ENCODE data around the gene SLIT1. TPM values are rescaled to one million over a fixed set of nuclear protein-coding genes. Genes with fewer than 3 reads are reported as not detected.

Gene SLIT1
- total RNA-seq, 1 donor from 2014 or later = 10.6 TPM

- H3K36me3 Mint-ChIP-seq (ENCODE audit: low read depth) = no peaks in the 10 kb centered on the region
- H3K27ac Mint-ChIP-seq (ENCODE audit: unreplicated experiment) = no peak overlapping the region
- TF ChIP-seq, protein P1, sequence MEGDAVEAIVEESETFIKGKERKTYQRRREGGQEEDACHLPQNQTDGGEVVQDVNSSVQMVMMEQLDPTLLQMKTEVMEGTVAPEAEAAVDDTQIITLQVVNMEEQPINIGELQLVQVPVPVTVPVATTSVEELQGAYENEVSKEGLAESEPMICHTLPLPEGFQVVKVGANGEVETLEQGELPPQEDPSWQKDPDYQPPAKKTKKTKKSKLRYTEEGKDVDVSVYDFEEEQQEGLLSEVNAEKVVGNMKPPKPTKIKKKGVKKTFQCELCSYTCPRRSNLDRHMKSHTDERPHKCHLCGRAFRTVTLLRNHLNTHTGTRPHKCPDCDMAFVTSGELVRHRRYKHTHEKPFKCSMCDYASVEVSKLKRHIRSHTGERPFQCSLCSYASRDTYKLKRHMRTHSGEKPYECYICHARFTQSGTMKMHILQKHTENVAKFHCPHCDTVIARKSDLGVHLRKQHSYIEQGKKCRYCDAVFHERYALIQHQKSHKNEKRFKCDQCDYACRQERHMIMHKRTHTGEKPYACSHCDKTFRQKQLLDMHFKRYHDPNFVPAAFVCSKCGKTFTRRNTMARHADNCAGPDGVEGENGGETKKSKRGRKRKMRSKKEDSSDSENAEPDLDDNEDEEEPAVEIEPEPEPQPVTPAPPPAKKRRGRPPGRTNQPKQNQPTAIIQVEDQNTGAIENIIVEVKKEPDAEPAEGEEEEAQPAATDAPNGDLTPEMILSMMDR (conservative IDR thresholded peaks at IDR 0.05) = no peak
- H3K27me3 Mint-ChIP-seq (ENCODE audit: low read depth) = peaks cover 6% of the 10 kb centered on the region
- no peak overlapping the region for H3K4me3 Mint-ChIP-seq
- no peaks in the 10 kb centered on the region for H3K9me3 Mint-ChIP-seq
- no peak for DNase-seq (ENCODE audit: low read depth, low spot score)
- no peaks in the 10 kb centered on the region for H3K4me1 Mint-ChIP-seq
These were observed 69.9 kb downstream of the SLIT1 start for GRCh38 chr10:97115846-97116245.

- H3K4me1 Mint-ChIP-seq = peaks cover 14% of the 10 kb centered on the region
- no peak overlapping the region for H3K4me3 Mint-ChIP-seq
- no peaks in the 10 kb centered on the region for H3K9me3 Mint-ChIP-seq
- no peak overlapping the region for H3K27ac Mint-ChIP-seq (ENCODE audit: unreplicated experiment)
- H3K27me3 Mint-ChIP-seq (ENCODE audit: low read depth) = peaks cover 21% of the 10 kb centered on the region
- TF ChIP-seq, protein P1 (conservative IDR thresholded peaks at IDR 0.05) = no peak
- H3K36me3 Mint-ChIP-seq (ENCODE audit: low read depth) = no peaks in the 10 kb centered on the region
- no peak for DNase-seq (ENCODE audit: low read depth, low spot score)
These were observed 74.1 kb downstream of the SLIT1 start for GRCh38 chr10:97111615-97112014.

GRCh38 chr10:97109547-97109946 lies 76.2 kb downstream of the SLIT1 start:
- Mint-ChIP-seq H3K4me1 (peaks cover 14% of the 10 kb centered on the region), H3K27ac (ENCODE audit: unreplicated experiment) (no peak overlapping the region), H3K36me3 (ENCODE audit: low read depth) (no peaks in the 10 kb centered on the region), H3K27me3 (ENCODE audit: low read depth) (peaks cover 18% of the 10 kb centered on the region), H3K4me3 (no peak overlapping the region), H3K9me3 (no peaks in the 10 kb centered on the region)
- TF ChIP-seq, protein P1 (conservative IDR thresholded peaks at IDR 0.05) = no peak
- DNase-seq (ENCODE audit: low read depth, low spot score) = no peak

GRCh38 chr10:97107551-97107950 lies 78.2 kb downstream of the SLIT1 start:
- Mint-ChIP-seq H3K9me3 (no peaks in the 10 kb centered on the region), H3K27me3 (ENCODE audit: low read depth) (peaks cover 18% of the 10 kb centered on the region), H3K4me3 (no peak overlapping the region), H3K4me1 (peaks cover 27% of the 10 kb centered on the region), H3K36me3 (ENCODE audit: low read depth) (no peaks in the 10 kb centered on the region), H3K27ac (ENCODE audit: unreplicated experiment) (no peak overlapping the region)
- DNase-seq (ENCODE audit: low read depth, low spot score) = no peak
- TF ChIP-seq, protein P1 (conservative IDR thresholded peaks at IDR 0.05) = no peak

GRCh38 chr10:97106207-97106606 lies 79.6 kb downstream of the SLIT1 start:
- Mint-ChIP-seq H3K4me3 (no peak overlapping the region), H3K36me3 (ENCODE audit: low read depth) (no peaks in the 10 kb centered on the region), H3K27ac (ENCODE audit: unreplicated experiment) (no peak overlapping the region), H3K9me3 (no peaks in the 10 kb centered on the region), H3K27me3 (ENCODE audit: low read depth) (peaks cover 16% of the 10 kb centered on the region), H3K4me1 (peaks cover 28% of the 10 kb centered on the region)
- TF ChIP-seq, protein P1 (conservative IDR thresholded peaks at IDR 0.05) = no peak
- DNase-seq (ENCODE audit: low read depth, low spot score) = no peak

GRCh38 chr10:97105303-97105702 lies 80.5 kb downstream of the SLIT1 start:
- Mint-ChIP-seq H3K9me3 (no peaks in the 10 kb centered on the region), H3K27ac (ENCODE audit: unreplicated experiment) (no peak overlapping the region), H3K4me3 (no peak overlapping the region), H3K36me3 (ENCODE audit: low read depth) (no peaks in the 10 kb centered on the region), H3K4me1 (peaks cover 30% of the 10 kb centered on the region), H3K27me3 (ENCODE audit: low read depth) (peaks cover 12% of the 10 kb centered on the region)
- TF ChIP-seq, protein P1 (conservative IDR thresholded peaks at IDR 0.05) = no peak
- no peak for DNase-seq (ENCODE audit: low read depth, low spot score)

All from neural crest cell (in vitro differentiated cells).